H1 (cell line): ENCODE measurements around the gene PSKH1. TPM values are rescaled to one million over a fixed set of nuclear protein-coding genes. Genes with fewer than 3 reads are reported as not detected.

Experiments
- CTCF ChIA-PET: fragments of 300-600 bp; sonication (Branson Sonifier 250); formaldehyde crosslinking; loops from one replicate; lab custom pipeline; 2021; ENCODE audit not compliant: partially characterized antibody; lab: Charles Lee
- POLR2A ChIA-PET: fragments of 300-600 bp; sonication (Branson Sonifier 250); formaldehyde crosslinking; loops from one replicate; lab custom pipeline; 2021; ENCODE audit warnings: inconsistent platforms; ENCODE audit not compliant: partially characterized antibody; lab: Charles Lee
- DNase-seq, 2 experiments: peaks; one replicate each; pipeline versions ENCODE4 v3.0.0 to v3.0.0-alpha.2; 2010 to 2022; ENCODE audit warnings: low spot score in 2 of 2, low read depth in 1 of 2, mixed read lengths in 1 of 2
- FAIRE-seq: peaks from 2 replicates; lab custom pipeline; 2011; peaks lifted over from hg19 to GRCh38; lab: Jason Lieb, UNC
- H2AFZ ChIP-seq: 2 replicates; pipeline ENCODE4 v1.8.1; 2012; ENCODE audit warnings: low read length, inconsistent platforms
- H2AK5ac ChIP-seq: 2 replicates; pipeline ENCODE4 v1.6.1; 2013; ENCODE audit warnings: low read depth, low read length
- H2BK120ac ChIP-seq: replicated peaks from 2 replicates; pipeline ENCODE3; 2013; ENCODE audit warnings: low read depth, low read length, inconsistent platforms
- H2BK12ac ChIP-seq: 2 replicates; pipeline ENCODE4 v1.6.1; 2013; ENCODE audit warnings: low read depth, low read length
- H2BK15ac ChIP-seq: 2 replicates; pipeline ENCODE4 v1.6.1; 2013; ENCODE audit warnings: low read length
- H2BK20ac ChIP-seq: 2 replicates; pipeline ENCODE4 v1.6.1; 2013; ENCODE audit warnings: low read length
- H2BK5ac ChIP-seq: 2 replicates; pipeline ENCODE4 v1.6.1; 2013; ENCODE audit warnings: low read depth, low read length
- H3K14ac ChIP-seq: 2 replicates; pipeline ENCODE4 v1.6.1; 2013; ENCODE audit warnings: inconsistent platforms; ENCODE audit not compliant: insufficient read length
- H3K18ac ChIP-seq: 2 replicates; pipeline ENCODE4 v1.6.1; 2013; ENCODE audit warnings: low read length; ENCODE audit errors: extremely low read depth
- H3K23ac ChIP-seq: 2 replicates; pipeline ENCODE4 v1.6.1; 2013; ENCODE audit warnings: inconsistent platforms; ENCODE audit not compliant: insufficient read length
- H3K23me2 ChIP-seq: 2 replicates; pipeline ENCODE4 v1.6.1; 2013; ENCODE audit warnings: low read depth, low read length
- H3K27ac ChIP-seq: 2 replicates; pipeline ENCODE4 v1.6.1; 2011; ENCODE audit warnings: low read depth, low read length, inconsistent platforms
- H3K27me3 ChIP-seq, 4 experiments: replicated peaks in 1 of 4; 1 replicate in 1 of 4; 2 replicates in 3 of 4; pipeline versions ENCODE4 v1.6.1 to v1.8.1; 2011 to 2013; ENCODE audit warnings: low read length in 3 of 4, mild to moderate bottlenecking in 3 of 4, inconsistent platforms in 2 of 4, mixed read lengths in 2 of 4, moderate library complexity in 1 of 4; ENCODE audit not compliant: control insufficient read depth in 3 of 4, insufficient read depth in 3 of 4; ENCODE audit errors: extremely low read depth in 1 of 4
- H3K36me3 ChIP-seq, 4 experiments: 2 replicates each; pipeline versions ENCODE4 v1.6.1 to v1.8.1; 2011 to 2013; ENCODE audit warnings: mild to moderate bottlenecking in 4 of 4, low read length in 3 of 4, moderate library complexity in 2 of 4, control low read depth in 1 of 4, inconsistent platforms in 1 of 4; ENCODE audit not compliant: insufficient read depth in 4 of 4, control insufficient read depth in 2 of 4
- H3K4ac ChIP-seq: replicated peaks from 2 replicates; pipeline ENCODE3; 2013; ENCODE audit warnings: low read length, low read depth, mixed read lengths, inconsistent platforms; ENCODE audit not compliant: insufficient read length
- H3K4me1 ChIP-seq, 4 experiments: replicated peaks in 1 of 4; 1 replicate in 1 of 4; 2 replicates in 3 of 4; pipeline versions ENCODE4 v1.6.1 to v1.8.1; 2011 to 2013; ENCODE audit warnings: low read length in 3 of 4, inconsistent platforms in 2 of 4, mixed read lengths in 1 of 4; ENCODE audit not compliant: insufficient read depth in 4 of 4, control insufficient read depth in 3 of 4
- H3K4me2 ChIP-seq, 2 experiments: 2 replicates each; pipeline versions ENCODE4 v1.6.1 to v1.8.1; 2011 to 2013; ENCODE audit warnings: low read depth in 2 of 2, low read length in 2 of 2, control low read depth in 1 of 2, inconsistent platforms in 1 of 2, mild to moderate bottlenecking in 1 of 2; ENCODE audit not compliant: insufficient read depth in 1 of 2
- H3K4me3 ChIP-seq, 4 experiments: fragments of 200-600, 300-600 bp in 1 of 4; sonication (generic), shearing (Covaris generic), sonication (Bioruptor Twin) in 1 of 4; 2 replicates each; pipeline versions ENCODE4 v1.5.1 to v1.8.1; 2011 to 2016; ENCODE audit warnings: low read length in 4 of 4, low read depth in 3 of 4, control low read depth in 2 of 4, inconsistent platforms in 2 of 4, mild to moderate bottlenecking in 2 of 4, mixed read lengths in 1 of 4, moderate library complexity in 1 of 4; ENCODE audit not compliant: insufficient read depth in 2 of 4; ENCODE audit errors: extremely low read depth in 1 of 4
- H3K56ac ChIP-seq: replicated peaks from 2 replicates; pipeline ENCODE3; 2013; ENCODE audit warnings: low read depth, mild to moderate bottlenecking, mixed read lengths, low read length, inconsistent platforms; ENCODE audit not compliant: insufficient read length
- H3K79me1 ChIP-seq: 2 replicates; pipeline ENCODE4 v1.6.1; 2013; ENCODE audit warnings: low read depth, low read length, control low read depth
- H3K79me2 ChIP-seq, 2 experiments: 2 replicates each; pipeline versions ENCODE4 v1.6.1 to v1.8.1; 2012 to 2013; ENCODE audit warnings: low read length in 2 of 2, mild to moderate bottlenecking in 2 of 2, inconsistent platforms in 1 of 2; ENCODE audit not compliant: insufficient read depth in 2 of 2, control insufficient read depth in 1 of 2
- H3K9ac ChIP-seq, 4 experiments: replicated peaks in 1 of 4; 1 replicate in 1 of 4; 2 replicates in 3 of 4; pipeline versions ENCODE4 v1.6.1 to v1.8.1; 2011 to 2013; ENCODE audit warnings: low read depth in 3 of 4, low read length in 3 of 4, control low read depth in 2 of 4, mild to moderate bottlenecking in 2 of 4, moderate library complexity in 2 of 4, inconsistent platforms in 1 of 4; ENCODE audit errors: extremely low read depth in 1 of 4
- H3K9me3 ChIP-seq, 2 experiments: 2 replicates each; pipeline versions ENCODE4 v1.6.1 to v1.8.1; 2012 to 2013; ENCODE audit warnings: mild to moderate bottlenecking in 2 of 2, moderate library complexity in 2 of 2, control low read depth in 1 of 2, inconsistent platforms in 1 of 2, low read depth in 1 of 2, low read length in 1 of 2, mixed read lengths in 1 of 2; ENCODE audit not compliant: insufficient read depth in 2 of 2
- H4K20me1 ChIP-seq, 2 experiments: replicated peaks in 1 of 2; 2 replicates each; pipeline versions ENCODE3 to v1.8.1; 2011 to 2013; ENCODE audit warnings: inconsistent platforms in 2 of 2, low read length in 2 of 2, mild to moderate bottlenecking in 1 of 2; ENCODE audit not compliant: insufficient read depth in 2 of 2, control insufficient read depth in 1 of 2
- H4K5ac ChIP-seq: 2 replicates; pipeline ENCODE4 v1.6.1; 2013; ENCODE audit warnings: low read length, low read depth, mixed read lengths, inconsistent platforms; ENCODE audit not compliant: insufficient read length
- H4K8ac ChIP-seq: 2 replicates; pipeline ENCODE4 v1.8.0; 2013; ENCODE audit warnings: mild to moderate bottlenecking, moderate library complexity, low read length, inconsistent platforms; ENCODE audit not compliant: insufficient read depth; ENCODE audit errors: extremely low read depth
- H4K91ac ChIP-seq: replicated peaks from 2 replicates; pipeline ENCODE3; 2013; ENCODE audit warnings: low read length, mixed read lengths, inconsistent platforms; ENCODE audit not compliant: insufficient read length
- GTF2F1 ChIP-seq: IDR thresholded peaks from 2 replicates; pipeline ENCODE4 v1.6.1; 2012; ENCODE audit warnings: low read depth, low read length, improper control_type of control experiment, borderline replicate concordance
- KDM4A ChIP-seq: IDR thresholded peaks from one replicate; pipeline ENCODE4 v1.7.1; 2012; ENCODE audit warnings: low read depth, mild to moderate bottlenecking, moderate library complexity, low read length, inconsistent platforms; ENCODE audit not compliant: severe bottlenecking
- SAP30 ChIP-seq: fragments of 300-600 bp; sonication (generic); IDR thresholded peaks from 2 replicates; pipeline ENCODE4 v1.7.1; 2012; ENCODE audit warnings: low read length, moderate library complexity, mild to moderate bottlenecking, inconsistent platforms; ENCODE audit not compliant: insufficient read depth, insufficient replicate concordance
- SIRT6 ChIP-seq: IDR thresholded peaks from one replicate; pipeline ENCODE4 v1.7.1; 2012; ENCODE audit warnings: low read length, inconsistent platforms
- SUZ12 ChIP-seq: fragments of 200-600 bp; sonication (generic); IDR thresholded peaks from 2 replicates; pipeline ENCODE4 v1.6.1; 2012; ENCODE audit warnings: mild to moderate bottlenecking, inconsistent platforms, low read length, moderate library complexity, mixed read lengths
- WGBS, 2 experiments: shearing (Covaris generic) in 1 of 2; methylation state at CpG; one replicate each; pipeline versions ENCODE4 v1.1.6 to v1.1.7; 2013 to 2015; ENCODE audit warnings: low lambda C conversion rate in 2 of 2, mixed read lengths in 2 of 2, inconsistent platforms in 1 of 2, low coverage in 1 of 2, missing lambda C conversion rate in 1 of 2; ENCODE audit not compliant: insufficient replicate concordance in 2 of 2, insufficient coverage in 1 of 2, insufficient read length in 1 of 2; ENCODE audit errors: extremely low coverage in 1 of 2, missing lambda C conversion rate in 1 of 2; 5-methylcytosine and 5-hydroxymethylcytosine counted together
- polyA plus RNA-seq, 7 experiments: library from polyadenylated mRNA; depleted of rRNA in 3 of 7; stranded (reverse) in 5 of 7; unstranded in 2 of 7; fragments of >200 nt in 5 of 7; fragments of 200-250 nt in 2 of 7; gene quantifications; 1 replicate in 5 of 7; 2 replicates in 1 of 7; 4 replicates in 1 of 7; pipeline versions ENCODE4 v1.2.1 to v1.2.3, GENCODE V29; 2011 to 2013; ENCODE audit warnings: missing spikeins in 2 of 7, mixed read lengths in 2 of 7
- total RNA-seq: library from RNA; stranded (reverse); fragmentation: NEBNext Ultra II Directional; extraction: Animal tissue kit (Norgen Biotek cat#: 25700); gene quantifications from 2 replicates; pipeline ENCODE4 v1.2.1, GENCODE V29; 2021

Gene PSKH1
- total and polyA plus RNA-seq, 2 of the 8 experiments (the other 6 are each of a cell fraction or from before 2014, with no cell fraction given), result 24.8 to 51.0 TPM

DNA sequence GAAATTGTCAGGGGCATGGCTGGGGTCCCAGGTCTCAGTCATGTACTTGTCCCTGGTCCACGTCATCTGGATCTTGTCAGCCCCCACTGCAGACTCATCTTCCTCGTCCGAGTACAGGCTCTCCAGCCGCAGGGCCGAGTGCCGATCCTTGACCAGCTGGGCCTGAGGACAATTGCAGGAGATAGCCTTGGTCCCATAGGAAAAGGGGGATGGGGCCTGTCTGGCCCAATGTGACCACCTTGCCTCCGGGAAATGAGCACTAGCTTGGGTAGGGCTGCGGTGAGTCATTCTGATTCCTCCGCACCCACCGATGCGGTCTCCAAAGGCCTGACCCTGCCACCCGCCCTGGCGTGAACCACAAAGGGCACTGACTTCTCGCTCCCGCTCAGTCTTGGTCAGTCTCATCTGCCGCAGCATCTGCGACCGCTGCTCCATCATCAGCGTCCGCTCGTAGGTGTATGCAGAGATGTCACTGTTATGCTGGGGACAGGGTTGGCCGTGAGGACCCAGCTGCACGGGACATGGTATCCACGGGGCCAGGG lies 52.4 kb downstream of the PSKH1 start:
- ChIA-PET POLR2A (interaction anchor here (1.0 to 2.6 kb wide), 6 partner anchors 10 to 290 kb away, joined by 3 to 23 read pairs (median 3); partner anchors contain the start of genes DDX28, DPEP2NB, DUS2 and ESRP2), CTCF (interaction anchor here (0.6 to 27.1 kb wide), 5 partner anchors 9 to 504 kb away, joined by 3 to 623 read pairs (median 4); partner anchors contain the start of genes EDC4, NRN1L, PSKH1 and PSMB10)
- H3K14ac ChIP-seq, result no peak overlapping the region
- no peaks in the 10 kb centered on the region for H3K79me2 ChIP-seq
- no peak overlapping the region for H3K4me3 ChIP-seq
- H3K23ac ChIP-seq, result no peak overlapping the region
- H2BK120ac ChIP-seq, result no peak overlapping the region
- peaks cover 15 to 41% of the 10 kb centered on the region in 2 experiments for H4K20me1 ChIP-seq
- H3K4me2 ChIP-seq, result no peak overlapping the region
- no peak overlapping the region for H3K27ac ChIP-seq
- 96% methylated on average over 24 of the region's 24 CpGs; no CpG with 5 or more reads in 1 of the 2 experiments for WGBS, 2 experiments
- H3K18ac ChIP-seq, result no peak overlapping the region
- H3K4ac ChIP-seq, result no peak overlapping the region
- no peak overlapping the region for H2AFZ ChIP-seq
- no peaks in the 10 kb centered on the region for H3K27me3 ChIP-seq
- H4K8ac ChIP-seq, result no peak overlapping the region
- no peak overlapping the region for H2AK5ac ChIP-seq
- H2BK12ac ChIP-seq, result no peak overlapping the region
- H3K79me1 ChIP-seq, result peaks cover 2% of the 10 kb centered on the region; the same call in 1 of the 2 replicates
- no peak overlapping the region for H2BK20ac ChIP-seq
- H4K91ac ChIP-seq, result no peak overlapping the region
- no peaks in the 10 kb centered on the region for H3K23me2 ChIP-seq
- no peak overlapping the region for H2BK5ac ChIP-seq
- no peaks in the 10 kb centered on the region; a peak in 1 of 7 replicates for H3K4me1 ChIP-seq
- no peak overlapping the region for H3K56ac ChIP-seq
- H2BK15ac ChIP-seq, result no peak overlapping the region
- no peak for DNase-seq
- TF ChIP-seq SIRT6, result no peak
- TF ChIP-seq KDM4A, result no peak
- TF ChIP-seq SUZ12, result no peak
- no peak for TF ChIP-seq SAP30
- TF ChIP-seq GTF2F1, result no peak
- TF ChIP-seq, all 59 proteins: peak for 0
- no peak overlapping the region for H4K5ac ChIP-seq
- FAIRE-seq, result no peak
- H3K9ac ChIP-seq, result no peak overlapping the region; a peak in 1 of 7 replicates
- peaks cover 5 to 44% (median 17%) of the 10 kb centered on the region in 4 experiments; a peak in 6 of 8 replicates for H3K36me3 ChIP-seq
- H3K9me3 ChIP-seq, result no peaks in the 10 kb centered on the region
